ENCODE results near the gene TRIP6.
"Not testable (repeated sequence)": the region's sequence is repeated elsewhere in the genome, so short reads cannot be mapped to it uniquely, and the experiment has no call there.

The TRIP6 gene

DNA sequence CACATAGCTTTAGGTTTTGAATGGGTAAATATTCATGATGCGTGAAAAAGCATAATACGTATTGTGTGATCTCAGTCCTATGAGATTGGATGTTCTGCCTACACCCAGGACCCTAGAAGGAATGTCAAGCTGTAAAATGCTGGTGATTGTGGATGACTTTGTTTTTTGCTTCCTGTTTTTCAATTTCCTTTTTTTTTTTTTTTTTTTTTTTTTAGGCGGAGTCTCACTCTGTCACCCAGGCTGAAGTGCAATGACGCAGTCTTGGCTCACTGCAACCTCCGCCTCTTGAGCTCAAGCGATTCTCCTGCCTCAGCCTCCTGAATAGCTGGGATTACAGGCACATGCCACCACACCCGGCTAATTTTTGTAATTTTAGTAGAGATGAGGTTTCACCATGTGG lies 43.3 kb downstream of the TRIP6 start:
- not testable (repeated sequence) for DNase-seq

- no peak for DNase-seq
Measured at GRCh38 chr7:100911484-100911883, 44.3 kb downstream of the TRIP6 start.

- no peak for DNase-seq
Measured at GRCh38 chr7:100914208-100914878, 47.2 kb downstream of the TRIP6 start.

DNA sequence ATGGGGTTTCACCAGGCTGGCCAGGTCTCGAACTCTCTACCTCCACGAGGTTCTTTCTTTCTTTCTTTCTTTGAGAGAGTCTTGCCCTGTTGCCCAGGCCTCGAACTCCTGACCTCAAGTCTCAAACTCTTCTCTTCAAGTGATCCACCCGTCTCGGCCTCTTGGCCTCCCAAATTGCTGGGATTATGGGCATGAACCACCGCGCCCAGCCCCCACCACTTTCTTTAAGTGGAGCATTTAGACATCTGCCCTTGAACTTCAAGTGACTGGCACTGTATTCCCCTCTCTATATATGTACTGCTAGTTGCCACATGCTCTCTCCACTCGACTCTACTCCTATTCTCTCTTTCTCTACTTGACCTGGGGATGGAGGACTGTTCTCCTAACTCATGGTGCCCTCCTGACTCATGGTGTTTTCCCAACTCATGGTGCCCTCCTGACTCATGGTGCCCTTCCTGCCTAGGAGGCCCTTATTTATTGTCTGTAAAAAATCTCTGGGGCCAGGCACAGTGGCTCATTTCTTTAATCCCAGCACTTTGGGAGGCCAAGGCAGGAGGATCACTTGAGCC lies 47.8 kb downstream of the TRIP6 start:
- DNase-seq = no peak

DNA sequence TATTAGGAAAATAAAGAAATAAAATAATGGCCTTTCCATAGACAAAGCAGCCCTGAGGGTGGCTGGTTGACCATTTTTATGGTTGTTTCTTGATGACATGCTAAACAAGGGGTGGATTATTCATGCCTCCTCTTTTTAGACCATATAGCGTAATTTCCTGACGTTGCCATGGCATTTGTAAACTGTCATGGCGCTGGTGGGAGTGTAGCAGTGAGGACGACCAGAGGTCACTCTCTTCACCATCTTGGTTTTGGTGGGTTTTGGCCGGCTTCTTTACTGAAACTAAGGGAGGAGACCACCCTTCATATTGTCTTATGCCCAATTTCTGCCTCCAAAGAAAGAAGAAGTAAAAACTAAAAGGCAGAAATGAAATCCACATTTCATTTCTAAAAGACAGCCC lies 52.1 kb downstream of the TRIP6 start:
- DNase-seq = not testable (repeated sequence)

DNA sequence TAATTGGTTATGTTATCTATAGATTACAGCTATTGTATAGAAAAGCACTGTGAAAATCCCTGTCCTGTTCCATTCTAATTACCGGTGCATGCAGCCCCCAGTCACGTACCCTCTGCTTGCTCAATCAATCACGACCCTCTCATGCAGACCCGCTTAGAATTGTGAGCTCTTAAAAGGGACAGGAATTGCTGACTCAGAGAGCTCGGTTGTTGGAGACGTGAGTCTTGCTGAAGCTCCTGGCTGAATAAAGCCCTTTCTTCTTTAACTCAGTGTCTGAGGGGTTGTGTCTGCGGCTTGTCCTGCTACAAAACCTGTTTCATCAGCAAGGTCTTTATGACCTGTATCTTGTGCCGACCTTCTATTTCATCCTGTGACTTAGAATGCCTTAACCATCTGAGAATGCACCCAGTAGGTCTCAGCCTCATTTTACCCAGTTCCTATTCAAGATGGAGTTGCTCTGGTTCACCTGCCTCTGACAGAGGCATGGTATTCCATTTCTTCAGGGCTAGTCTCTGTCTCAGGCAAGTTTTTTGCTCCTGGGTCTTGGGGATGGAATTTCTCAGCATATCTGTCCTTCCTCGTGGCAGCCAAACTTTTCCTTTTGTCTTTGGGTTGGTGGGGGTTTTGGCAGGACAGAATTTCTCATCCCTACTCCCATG lies 52.7 kb downstream of the TRIP6 start:
- DNase-seq = not testable (repeated sequence)

GRCh38 chr7:100921039-100921438 lies 53.9 kb downstream of the TRIP6 start:
- DNase-seq = no peak
